GM18508 (cell line): ENCODE results near the gene DOK3.
"Not testable (repeated sequence)": the region's sequence is repeated elsewhere in the genome, so short reads cannot be mapped to it uniquely, and the experiment has no call there.

Experiments
- ATAC-seq: cut with Tn5 transposase; IDR thresholded peaks from one replicate; pipeline ENCODE4 v1.9.1; 2021; ENCODE audit warnings: moderate number of reproducible peaks; ENCODE audit not compliant: insufficient read depth, unreplicated experiment

Gene DOK3

GRCh38 chr5:177536386-177536785 lies 26.8 kb upstream of the DOK3 start:
- no peak for ATAC-seq

GRCh38 chr5:177535125-177535524 lies 25.5 kb upstream of the DOK3 start:
- ATAC-seq = no peak

- not testable (repeated sequence) for ATAC-seq
These were observed 24.8 kb upstream of the DOK3 start for GRCh38 chr5:177534433-177534832.

- ATAC-seq = no peak
These were observed 21.7 kb upstream of the DOK3 start for GRCh38 chr5:177531209-177531940.

GRCh38 chr5:177530638-177531037 lies 21.0 kb upstream of the DOK3 start:
- ATAC-seq = no peak

- ATAC-seq = no peak
These were observed 19.9 kb upstream of the DOK3 start for GRCh38 chr5:177529247-177530203.

GRCh38 chr5:177528631-177529030 lies 19.0 kb upstream of the DOK3 start:
- no peak for ATAC-seq

- ATAC-seq = no peak
These were observed 18.0 kb upstream of the DOK3 start for GRCh38 chr5:177527595-177527994.

- no peak for ATAC-seq
These were observed 17.2 kb upstream of the DOK3 start for GRCh38 chr5:177526791-177527190.

- no peak for ATAC-seq
These were observed 16.6 kb upstream of the DOK3 start for GRCh38 chr5:177526191-177526590.

GRCh38 chr5:177524941-177525655 lies 15.5 kb upstream of the DOK3 start:
- no peak for ATAC-seq

GRCh38 chr5:177524539-177524900 lies 14.9 kb upstream of the DOK3 start:
- no peak for ATAC-seq

GRCh38 chr5:177523711-177524538 lies 14.3 kb upstream of the DOK3 start:
- no peak for ATAC-seq

- no peak for ATAC-seq
These were observed 11.4 kb upstream of the DOK3 start for GRCh38 chr5:177520916-177521513.

GRCh38 chr5:177520271-177520670 lies 10.6 kb upstream of the DOK3 start:
- ATAC-seq = no peak

- ATAC-seq = no peak
These were observed 10.0 kb upstream of the DOK3 start for GRCh38 chr5:177519463-177520235.

GRCh38 chr5:177516601-177517568 lies 7.3 kb upstream of the DOK3 start, which contains the start of gene DDX41:
DDX41 (minus strand) TSS chr5:177516961; CDS start chr5:177516945, 16 bp downstream.
- ATAC-seq = peak; percentile 66

- ATAC-seq = no peak
These were observed 6.0 kb upstream of the DOK3 start for GRCh38 chr5:177515580-177515979.
